ENCODE data around the gene CCDC33.
"Not testable (repeated sequence)": the region's sequence is repeated elsewhere in the genome, so short reads cannot be mapped to it uniquely, and the experiment has no call there.

Gene CCDC33

GRCh38 chr15:74337607-74338211, 101.6 kb downstream of the CCDC33 start:
- DNase-seq: no peak

- DNase-seq: no peak
These were observed 102.5 kb downstream of the CCDC33 start for GRCh38 chr15:74338676-74339075.

GRCh38 chr15:74339371-74339770, 103.2 kb downstream of the CCDC33 start:
- DNase-seq: no peak

- DNase-seq: no peak
These were observed 104.0 kb downstream of the CCDC33 start for GRCh38 chr15:74340150-74340549.

GRCh38 chr15:74343127-74343796, 107.1 kb downstream of the CCDC33 start:
- no peak for DNase-seq

GRCh38 chr15:74343797-74344127, 107.6 kb downstream of the CCDC33 start:
- DNase-seq: no peak

GRCh38 chr15:74345051-74345450, 108.9 kb downstream of the CCDC33 start:
- DNase-seq: no peak

- DNase-seq: no peak
These were observed 111.7 kb downstream of the CCDC33 start for GRCh38 chr15:74347757-74348250.

GRCh38 chr15:74349241-74349778, 113.2 kb downstream of the CCDC33 start:
- no peak for DNase-seq

- no peak for DNase-seq
These were observed 114.5 kb downstream of the CCDC33 start for GRCh38 chr15:74350295-74351275.

GRCh38 chr15:74351670-74352069, 115.5 kb downstream of the CCDC33 start:
- DNase-seq: no peak

GRCh38 chr15:74352393-74352910, 116.3 kb downstream of the CCDC33 start:
- DNase-seq: no peak

GRCh38 chr15:74353992-74354391, 117.9 kb downstream of the CCDC33 start:
- DNase-seq: not testable (repeated sequence)

GRCh38 chr15:74356050-74356449, 119.9 kb downstream of the CCDC33 start:
- DNase-seq: not testable (repeated sequence)

GRCh38 chr15:74357514-74357913, 121.4 kb downstream of the CCDC33 start:
- not testable (repeated sequence) for DNase-seq

GRCh38 chr15:74359376-74359775, 123.2 kb downstream of the CCDC33 start:
- DNase-seq: not testable (repeated sequence)

- not testable (repeated sequence) for DNase-seq
These were observed 124.7 kb downstream of the CCDC33 start for GRCh38 chr15:74360855-74361254.

GRCh38 chr15:74362482-74362881, 126.4 kb downstream of the CCDC33 start:
- no peak for DNase-seq

GRCh38 chr15:74364936-74365597, 128.9 kb downstream of the CCDC33 start:
- DNase-seq: no peak

- DNase-seq: no peak
These were observed 129.7 kb downstream of the CCDC33 start for GRCh38 chr15:74365598-74366445.

GRCh38 chr15:74367296-74367854, 131.2 kb downstream of the CCDC33 start, which contains the start of gene CYP11A1:
CYP11A1 (minus strand) TSS chr15:74367646; CDS start chr15:74367585, 61 bp downstream.
- DNase-seq: no peak

Measured in NCI-H2171 treated with DMSO at 0.1 percent for 48 hours (cell line).